Muscle of leg (tissue), 11 donors: ENCODE results near the gene CAMSAP1. TPM values are rescaled to one million over a fixed set of nuclear protein-coding genes. Genes with fewer than 3 reads are reported as not detected.

Experiments
- DNase-seq: peaks from one replicate; pipeline ENCODE4 v3.0.0; 2013
- H3K27ac ChIP-seq: one replicate; pipeline ENCODE4 v1.5.1; 2013; ENCODE audit warnings: mild to moderate bottlenecking, low read length, control low read depth
- H3K27me3 ChIP-seq: one replicate; pipeline ENCODE4 v1.6.1; 2013; ENCODE audit warnings: low read length; ENCODE audit not compliant: control insufficient read depth, insufficient read depth
- H3K36me3 ChIP-seq: one replicate; pipeline ENCODE4 v1.6.1; 2013; ENCODE audit warnings: low read length; ENCODE audit not compliant: control insufficient read depth, insufficient read depth
- H3K4me1 ChIP-seq: one replicate; pipeline ENCODE4 v1.6.1; 2013; ENCODE audit warnings: low read length; ENCODE audit not compliant: control insufficient read depth, insufficient read depth
- H3K4me3 ChIP-seq: one replicate; pipeline ENCODE4 v1.5.1; 2013; ENCODE audit warnings: low read length, control low read depth
- H3K9me3 ChIP-seq: replicated peaks from 2 replicates; pipeline ENCODE4 v1.6.1; 2013; ENCODE audit warnings: low read depth, low read length; ENCODE audit not compliant: control insufficient read depth
- WGBS: methylation state at CpG from one replicate; pipeline ENCODE4 v1.1.5; 2013; ENCODE audit warnings: missing lambda C conversion rate; ENCODE audit not compliant: insufficient coverage; 5-methylcytosine and 5-hydroxymethylcytosine counted together
- polyA plus RNA-seq, 8 donors: library from polyadenylated mRNA; unstranded; fragments of 120-200 nt; gene quantifications; one replicate each; pipeline versions ENCODE4 v1.2.1 to v1.2.3, GENCODE V29; 2013; ENCODE audit warnings: inconsistent platforms in 1 of 8, low replicate concordance in 1 of 8; ENCODE audit not compliant: insufficient read length in 8 of 8, insufficient read depth in 1 of 8
- total RNA-seq: library from RNA; stranded (reverse); fragments of 120-200 nt; gene quantifications from one replicate; pipeline ENCODE4 v1.2.4, GENCODE V29; 2013

CAMSAP1 gene
- total and polyA plus RNA-seq, 9 donors, result 19.4 to 27.9 (median 24.7) TPM

GRCh38 chr9:135760465-135760864 lies 146.9 kb downstream of the CAMSAP1 start:
- 75% methylated on average over 10 of the region's 12 CpGs for WGBS
- H3K9me3 ChIP-seq, result peaks cover 3% of the 10 kb centered on the region
- peaks cover under 1% of the 10 kb centered on the region for H3K27me3 ChIP-seq
- H3K4me3 ChIP-seq, result no peak overlapping the region
- peaks cover 27% of the 10 kb centered on the region for H3K4me1 ChIP-seq
- peaks cover 4% of the 10 kb centered on the region for H3K36me3 ChIP-seq
- H3K27ac ChIP-seq, result no peak overlapping the region
- DNase-seq, result no peak

GRCh38 chr9:135759676-135760300 lies 147.6 kb downstream of the CAMSAP1 start:
- Histone ChIP-seq H3K27me3 (peaks cover 4% of the 10 kb centered on the region), H3K4me1 (peaks cover 27% of the 10 kb centered on the region), H3K9me3 (no peaks in the 10 kb centered on the region), H3K4me3 (no peak overlapping the region), H3K36me3 (peaks cover 4% of the 10 kb centered on the region), H3K27ac (no peak overlapping the region)
- WGBS, result 93% methylated on average over 18 of the region's 24 CpGs
- DNase-seq, result no peak

GRCh38 chr9:135758870-135759269 lies 148.5 kb downstream of the CAMSAP1 start:
- WGBS, result 85% methylated on average over 5 of the region's 10 CpGs

More at GRCh38 chr9:135758870-135759269, 148.5 kb downstream of the CAMSAP1 start:
- H3K4me3 ChIP-seq, result no peak overlapping the region
- peaks cover 27% of the 10 kb centered on the region for H3K4me1 ChIP-seq
- no peak for DNase-seq
- H3K27me3 ChIP-seq, result peaks cover 4% of the 10 kb centered on the region
- no peaks in the 10 kb centered on the region for H3K9me3 ChIP-seq
- H3K36me3 ChIP-seq, result peaks cover 4% of the 10 kb centered on the region
- H3K27ac ChIP-seq, result no peak overlapping the region

Other genes starting within 250 kb of the CAMSAP1 start
- not detected for gene LCN9, start 244.2 kb downstream of the CAMSAP1 start, total RNA-seq
- not detected for gene LCN9, start 244.2 kb downstream of the CAMSAP1 start, polyA plus RNA-seq
- not detected for gene SOHLH1, start 208.1 kb downstream of the CAMSAP1 start, total RNA-seq
- gene SOHLH1, start 208.1 kb downstream of the CAMSAP1 start, polyA plus RNA-seq, result under 1 TPM in 6 of 8 donors, not detected in 2; 0.13 to 0.31 (median 0.17) TPM
- gene KCNT1, start 205.4 kb downstream of the CAMSAP1 start, total RNA-seq, result 3.2 TPM
- gene KCNT1, start 205.4 kb downstream of the CAMSAP1 start, polyA plus RNA-seq, result 10 to 100 TPM in 2 of 8 donors, 1 to 10 TPM in 6; 4.1 to 13.1 (median 8.4) TPM
- gene UBAC1, start 53.8 kb upstream of the CAMSAP1 start, total RNA-seq, result 51.8 TPM
- gene UBAC1, start 53.8 kb upstream of the CAMSAP1 start, polyA plus RNA-seq, result 10 to 100 TPM; 34.1 to 48.3 (median 39.6) TPM
- 9.3 TPM for gene NACC2, start 187.7 kb upstream of the CAMSAP1 start, total RNA-seq
- gene NACC2, start 187.7 kb upstream of the CAMSAP1 start, polyA plus RNA-seq, result 10 to 100 TPM in 4 of 8 donors, 1 to 10 TPM in 4; 6.8 to 11.7 (median 9.8) TPM
- gene TMEM250, start 211.3 kb upstream of the CAMSAP1 start, total RNA-seq, result 22.7 TPM
- gene TMEM250, start 211.3 kb upstream of the CAMSAP1 start, polyA plus RNA-seq, result 10 to 100 TPM; 19.7 to 27.9 (median 23.0) TPM